ENCODE results near the gene PTPRR.

- TF ChIP-seq JARID2 (CRISPR knock-in tag; IDR thresholded peaks at IDR 0.05; ENCODE audit: insufficient replicate concordance) = no peak
- no peak for TF ChIP-seq PLSCR1 (CRISPR knock-in tag; IDR thresholded peaks at IDR 0.05; ENCODE audit: borderline replicate concordance)
- TF ChIP-seq ZBTB1 (CRISPR knock-in tag; IDR thresholded peaks at IDR 0.05; ENCODE audit: borderline replicate concordance) = no peak
- TF ChIP-seq HNRNPH1 (optimal IDR thresholded peaks at IDR 0.05; ENCODE audit: low read depth, low read length) = no peak
- no peak for TF ChIP-seq CEBPB (IDR thresholded peaks at IDR 0.05; ENCODE audit: borderline replicate concordance, low read depth, low read length)
- TF ChIP-seq ZNF17 (CRISPR knock-in tag; IDR thresholded peaks at IDR 0.05) = no peak
- no peak for TF ChIP-seq CTCF (CRISPR knock-in tag; IDR thresholded peaks at IDR 0.05)
- TF ChIP-seq NR1H2 (CRISPR knock-in tag; IDR thresholded peaks at IDR 0.05; ENCODE audit: borderline replicate concordance, low read depth) = no peak
- TF ChIP-seq ZBTB34 (CRISPR knock-in tag; IDR thresholded peaks at IDR 0.05) = no peak
- no peak for TF ChIP-seq SIN3A (IDR thresholded peaks at IDR 0.05; ENCODE audit: borderline replicate concordance, low read depth, low read length)
These were observed 233.6 kb downstream of the PTPRR start for GRCh38 chr12:70686907-70687306.

All from HepG2 (cell line).